Measurements from ENCODE around the gene HCFC1. TPM values are rescaled to one million over a fixed set of nuclear protein-coding genes. Genes with fewer than 3 reads are reported as not detected.

Gene HCFC1
- total and polyA plus RNA-seq, 2 of the 8 experiments (the other 6 are each of a cell fraction or from before 2014, with no cell fraction given) = 24.9 to 117 TPM

- no peak for FAIRE-seq
- TF ChIP-seq TAF1 (IDR thresholded peaks at IDR 0.05; ENCODE audit: low read depth, low read length) (no peak), KDM1A (IDR thresholded peaks at IDR 0.05; ENCODE audit: borderline replicate concordance, low read length) (no peak), TBP (IDR thresholded peaks at IDR 0.05; ENCODE audit: low read depth, low read length) (no peak), CREB1 (IDR thresholded peaks at IDR 0.05) (no peak), RAD21 (IDR thresholded peaks at IDR 0.05 in 1 of 2, conservative IDR thresholded peaks at IDR 0.05 in 1 of 2; ENCODE audit: low read depth in 2 of 2, low read length in 2 of 2) (no peak), TAF7 (optimal IDR thresholded peaks at IDR 0.05; ENCODE audit: borderline replicate concordance, low read depth, low read length) (no peak), USF2 (IDR thresholded peaks at IDR 0.05; ENCODE audit: low read length) (no peak), CHD2 (IDR thresholded peaks at IDR 0.05; ENCODE audit: low read length) (no peak), HDAC2 (IDR thresholded peaks at IDR 0.05; ENCODE audit: borderline replicate concordance in 1 of 2, low read depth in 2 of 2, low read length in 2 of 2) (no peak), TCF12 (IDR thresholded peaks at IDR 0.05; ENCODE audit: low read depth, low read length) (no peak), CBX5 (IDR thresholded peaks at IDR 0.05; ENCODE audit: low read depth, low read length) (no peak), BACH1 (IDR thresholded peaks at IDR 0.05; ENCODE audit: low read length) (no peak)
These were observed 63.3 kb downstream of the HCFC1 start for GRCh38 chrX:153908219-153908860.

More at GRCh38 chrX:153908219-153908860, 63.3 kb downstream of the HCFC1 start:
- H3K79me1 ChIP-seq (ENCODE audit: low read depth, low read length) = no peaks in the 10 kb centered on the region
- no peaks in the 10 kb centered on the region for H3K27me3 ChIP-seq (replicated peaks in 1 of 4; ENCODE audit: control insufficient read depth in 3 of 4, extremely low read depth in 1 of 4, insufficient read depth in 3 of 4, low read length in 3 of 4)
- H2BK15ac ChIP-seq (ENCODE audit: low read length) = no peak overlapping the region
- H2AK5ac ChIP-seq (ENCODE audit: low read depth, low read length) = no peak overlapping the region
- no peak overlapping the region for H2BK120ac ChIP-seq (replicated peaks; ENCODE audit: low read depth, low read length)
- H3K23me2 ChIP-seq (ENCODE audit: low read depth, low read length) = no peaks in the 10 kb centered on the region
- no peak overlapping the region for H2BK20ac ChIP-seq (ENCODE audit: low read length)
- no peak overlapping the region for H3K4me2 ChIP-seq (ENCODE audit: insufficient read depth in 1 of 2, low read depth in 2 of 2, low read length in 2 of 2)
- H3K79me2 ChIP-seq (ENCODE audit: control insufficient read depth in 1 of 2, insufficient read depth in 2 of 2, low read length in 2 of 2) = no peaks in the 10 kb centered on the region
- H4K91ac ChIP-seq (replicated peaks; ENCODE audit: insufficient read length, low read length) = no peak overlapping the region
- DNase-seq (ENCODE audit: low read depth in 1 of 2, low spot score in 2 of 2) = no peak
- ChIA-PET POLR2A (ENCODE audit: partially characterized antibody) (interaction anchor here (0.6 to 2.1 kb wide), 7 partner anchors 10 to 83 kb away, joined by 3 to 10 read pairs (median 3); partner anchors contain the start of gene ARHGAP4), CTCF (ENCODE audit: partially characterized antibody) (interaction anchor here (0.7 to 5.7 kb wide), 7 partner anchors 15 to 145 kb away, joined by 3 to 65 read pairs (median 3); partner anchors contain the start of genes ARHGAP4 and PLXNB3)
- H2AFZ ChIP-seq (ENCODE audit: low read length) = no peak overlapping the region
- H3K27ac ChIP-seq (ENCODE audit: low read depth, low read length) = no peak overlapping the region
- no peak overlapping the region for H3K9ac ChIP-seq (replicated peaks in 1 of 4; ENCODE audit: extremely low read depth in 1 of 4, low read depth in 3 of 4, low read length in 3 of 4)
- no peak overlapping the region for H3K4me3 ChIP-seq (ENCODE audit: extremely low read depth in 1 of 4, insufficient read depth in 2 of 4, low read depth in 3 of 4, low read length in 4 of 4)
- H4K8ac ChIP-seq (ENCODE audit: extremely low read depth, insufficient read depth, low read length) = no peak overlapping the region
- no peak overlapping the region for H3K4ac ChIP-seq (replicated peaks; ENCODE audit: insufficient read length, low read depth, low read length)
- 88% methylated on average over 7 of the region's 23 CpGs; no CpG with 5 or more reads in 1 of the 2 experiments for WGBS, 2 experiments (ENCODE audit: extremely low coverage in 1 of 2, insufficient coverage in 1 of 2, insufficient read length in 1 of 2, insufficient replicate concordance in 2 of 2, low coverage in 1 of 2, low lambda C conversion rate in 2 of 2, missing lambda C conversion rate in 1 of 2)
- no peak overlapping the region for H4K5ac ChIP-seq (ENCODE audit: insufficient read length, low read depth, low read length)
- no peak overlapping the region for H3K18ac ChIP-seq (ENCODE audit: extremely low read depth, low read length)
- no peak overlapping the region for H2BK12ac ChIP-seq (ENCODE audit: low read depth, low read length)
- H3K36me3 ChIP-seq (ENCODE audit: control insufficient read depth in 2 of 4, insufficient read depth in 4 of 4, low read length in 3 of 4) = no peaks in the 10 kb centered on the region; a peak in 1 of 8 replicates
- no peak overlapping the region for H3K14ac ChIP-seq (ENCODE audit: insufficient read length)
- no peaks in the 10 kb centered on the region for H3K9me3 ChIP-seq (ENCODE audit: insufficient read depth in 2 of 2, low read depth in 1 of 2, low read length in 1 of 2)
- H3K4me1 ChIP-seq (replicated peaks in 1 of 4; ENCODE audit: control insufficient read depth in 3 of 4, insufficient read depth in 4 of 4, low read length in 3 of 4) = peaks cover 0 to 6% (median 0%) of the 10 kb centered on the region in 4 experiments; a peak in 1 of 7 replicates
- peaks cover 0 to under 1% of the 10 kb centered on the region in 2 experiments for H4K20me1 ChIP-seq (replicated peaks in 1 of 2; ENCODE audit: control insufficient read depth in 1 of 2, insufficient read depth in 2 of 2, low read length in 2 of 2)
- no peak overlapping the region for H2BK5ac ChIP-seq (ENCODE audit: low read depth, low read length)
- H3K23ac ChIP-seq (ENCODE audit: insufficient read length) = no peak overlapping the region
- H3K56ac ChIP-seq (replicated peaks; ENCODE audit: insufficient read length, low read depth, low read length) = no peak overlapping the region
